Left lung (tissue), 10 donors: Measurements from ENCODE around the gene PKMYT1. TPM values are rescaled to one million over a fixed set of nuclear protein-coding genes. Genes with fewer than 3 reads are reported as not detected.

Experiments used
- ATAC-seq: fragments of 200-7000 bp; cut with Tn5 transposase; one replicate; pipeline ENCODE4 v1.9.1; 2020; ENCODE audit warnings: moderate library complexity
- DNase-seq, 4 donors: peaks; one replicate each; pipeline ENCODE4 v3.0.0-alpha.2; 2013 to 2020
- H3K27ac ChIP-seq, 2 donors: fragments of 200-600 bp; sonication (generic) in 1 of 2; one replicate each; pipeline versions ENCODE4 v1.5.0 to v1.8.0; 2020 to 2021
- H3K27me3 ChIP-seq, 2 donors: fragments of 200-600 bp; sonication (generic) in 1 of 2; one replicate each; pipeline versions ENCODE4 v1.5.0 to v1.8.0; 2020 to 2021
- H3K36me3 ChIP-seq, 2 donors: fragments of 200-600 bp; sonication (generic) in 1 of 2; one replicate each; pipeline versions ENCODE4 v1.5.0 to v1.8.0; 2020 to 2021
- H3K4me1 ChIP-seq, 2 donors: fragments of 200-600 bp; one replicate each; pipeline ENCODE4 v1.8.0; 2021
- H3K4me3 ChIP-seq, 2 donors: fragments of 200-600 bp; sonication (generic) in 1 of 2; one replicate each; pipeline versions ENCODE4 v1.5.0 to v1.8.0; 2020 to 2021; ENCODE audit warnings: mild to moderate bottlenecking in 1 of 2
- H3K9me3 ChIP-seq, 2 donors: fragments of 200-600 bp; sonication (generic) in 1 of 2; one replicate each; pipeline versions ENCODE4 v1.5.0 to v1.8.0; 2020 to 2021
- CTCF ChIP-seq, 2 donors: fragments of 200-600 bp; sonication (generic) in 1 of 2; IDR thresholded peaks; one replicate each; pipeline versions ENCODE4 v1.5.0 to v1.8.0; 2021; ENCODE audit warnings: antibody characterized with exemption in 2 of 2
- intact Hi-C, 2 donors: fragments of 100-400 bp; cut with DNase I; formaldehyde crosslinking; loops; one replicate each; pipeline versions ENCODE4 v1.11.2 to v1.14.2; 2022
- polyA plus RNA-seq, 6 donors: library from polyadenylated mRNA; unstranded; fragments of 120-200 nt; gene quantifications; one replicate each; pipeline ENCODE4 v1.2.1, GENCODE V29; 2013; ENCODE audit not compliant: insufficient read length in 6 of 6
- total RNA-seq, 2 donors: library from RNA; stranded (reverse); fragmentation: NEBNext Ultra II Directional; extraction: Animal tissue kit (Norgen Biotek cat#: 25700); gene quantifications; one replicate each; pipeline ENCODE4 v1.2.1, GENCODE V29; 2021
- donor health status: DM: no; HTN: yes; CAD: no.
- donor health status: DM: no; HTN: no; CAD: no.

The PKMYT1 gene
- total and polyA plus RNA-seq, 8 donors, result 13.9 to 21.8 (median 17.2) TPM

GRCh38 chr16:2924901-2925755 is 55.1 kb downstream of the PKMYT1 start:
- intact Hi-C loops, result loop anchor here in 1 of 2 donors (10.0 kb wide), 1 partner anchor 50 kb away; no protein-coding TSS in a partner anchor
- Histone ChIP-seq H3K36me3 (peaks cover 0 to 19% of the 10 kb centered on the region in 2 donors), H3K4me1 (peaks cover 0 to 11% of the 10 kb centered on the region in 2 donors), H3K27ac (no peak overlapping the region), H3K4me3 (no peak overlapping the region), H3K27me3 (no peaks in the 10 kb centered on the region), H3K9me3 (no peaks in the 10 kb centered on the region)
- DNase-seq, result peak in 1 of 4 donors; percentile 24
- no peak for ATAC-seq
- TF ChIP-seq CTCF (IDR thresholded peaks at IDR 0.05), result no peak

GRCh38 chr16:2923481-2923880 is 56.8 kb downstream of the PKMYT1 start:
- ATAC-seq (no peak), DNase-seq (peak in 1 of 4 donors; percentile 53)
- Histone ChIP-seq H3K36me3 (peaks cover 0 to 18% of the 10 kb centered on the region in 2 donors), H3K9me3 (no peaks in the 10 kb centered on the region), H3K27ac (no peak overlapping the region), H3K27me3 (no peaks in the 10 kb centered on the region), H3K4me3 (no peak overlapping the region), H3K4me1 (peaks cover 0 to 19% of the 10 kb centered on the region in 2 donors)
- intact Hi-C loops, result loop anchor here in 1 of 2 donors (10.0 kb wide), 1 partner anchor 49 kb away; no protein-coding TSS in a partner anchor
- TF ChIP-seq CTCF (IDR thresholded peaks at IDR 0.05), result no peak

Other genes starting within 250 kb of the PKMYT1 start
- 100 to 1,000 TPM; 536 to 562 TPM for gene SRRM2, start 227.8 kb downstream of the PKMYT1 start, total RNA-seq
- 100 to 1,000 TPM; 574 to 710 (median 657) TPM for gene SRRM2, start 227.8 kb downstream of the PKMYT1 start, polyA plus RNA-seq
- 100 to 1,000 TPM; 200 to 205 TPM for gene ELOB, start 203.2 kb downstream of the PKMYT1 start, total RNA-seq
- gene ELOB, start 203.2 kb downstream of the PKMYT1 start, polyA plus RNA-seq, result 100 to 1,000 TPM; 133 to 224 (median 180) TPM
- gene PRSS33, start 192.9 kb downstream of the PKMYT1 start, total RNA-seq, result not detected
- under 1 TPM; 0.13 to 0.75 (median 0.25) TPM for gene PRSS33, start 192.9 kb downstream of the PKMYT1 start, polyA plus RNA-seq
- not detected for gene PRSS41, start 182.0 kb downstream of the PKMYT1 start, total RNA-seq
- gene PRSS41, start 182.0 kb downstream of the PKMYT1 start, polyA plus RNA-seq, result not detected
- 1 to 10 TPM in 1 of 2 donors, under 1 TPM in 1; 0.90 to 2.5 TPM for gene PRSS21, start 163.2 kb downstream of the PKMYT1 start, total RNA-seq
- under 1 TPM in 4 of 6 donors, not detected in 2; 0.25 to 0.38 (median 0.28) TPM for gene PRSS21, start 163.2 kb downstream of the PKMYT1 start, polyA plus RNA-seq
- gene ZG16B, start 150.1 kb downstream of the PKMYT1 start, total RNA-seq, result 1 to 10 TPM in 1 of 2 donors, under 1 TPM in 1; 0.61 to 1.4 TPM
- gene ZG16B, start 150.1 kb downstream of the PKMYT1 start, polyA plus RNA-seq, result 1 to 10 TPM in 1 of 6 donors, under 1 TPM in 5; 0.27 to 1.2 (median 0.55) TPM
- 10 to 100 TPM; 15.7 to 16.7 TPM for gene PRSS22, start 122.3 kb downstream of the PKMYT1 start, total RNA-seq
- gene PRSS22, start 122.3 kb downstream of the PKMYT1 start, polyA plus RNA-seq, result 10 to 100 TPM; 11.9 to 17.3 (median 14.8) TPM
- gene FLYWCH2, start 97.2 kb downstream of the PKMYT1 start, total RNA-seq, result 10 to 100 TPM; 22.1 to 22.4 TPM
- gene FLYWCH2, start 97.2 kb downstream of the PKMYT1 start, polyA plus RNA-seq, result 10 to 100 TPM; 15.6 to 24.5 (median 19.2) TPM
- 10 to 100 TPM; 29.3 to 29.4 TPM for gene FLYWCH1, start 68.5 kb downstream of the PKMYT1 start, total RNA-seq
- 10 to 100 TPM; 17.2 to 42.9 (median 23.0) TPM for gene FLYWCH1, start 68.5 kb downstream of the PKMYT1 start, polyA plus RNA-seq
- gene KREMEN2, start 16.2 kb downstream of the PKMYT1 start, total RNA-seq, result not detected
- gene KREMEN2, start 16.2 kb downstream of the PKMYT1 start, polyA plus RNA-seq, result under 1 TPM in 5 of 6 donors, not detected in 1; 0.17 to 0.36 (median 0.20) TPM
- 10 to 100 TPM; 17.2 to 20.1 TPM for gene PAQR4, start 11.1 kb downstream of the PKMYT1 start, total RNA-seq
- gene PAQR4, start 11.1 kb downstream of the PKMYT1 start, polyA plus RNA-seq, result 10 to 100 TPM in 5 of 6 donors, 1 to 10 TPM in 1; 9.5 to 16.1 (median 13.8) TPM
- gene CLDN9, start 32.5 kb upstream of the PKMYT1 start, total RNA-seq, result 1 to 10 TPM in 1 of 2 donors, under 1 TPM in 1; 0.85 to 2.2 TPM
- gene CLDN9, start 32.5 kb upstream of the PKMYT1 start, polyA plus RNA-seq, result 1 to 10 TPM; 5.0 to 6.5 (median 6.0) TPM
- gene CLDN6, start 37.7 kb upstream of the PKMYT1 start, total RNA-seq, result 1 to 10 TPM in 1 of 2 donors, not detected in 1; 2.3 TPM
- gene CLDN6, start 37.7 kb upstream of the PKMYT1 start, polyA plus RNA-seq, result 100 to 1,000 TPM in 5 of 6 donors, 10 to 100 TPM in 1; 95.0 to 140 (median 116) TPM
- gene TNFRSF12A, start 39.9 kb upstream of the PKMYT1 start, total RNA-seq, result 100 to 1,000 TPM; 118 to 126 TPM
- 1 to 10 TPM; 2.6 to 5.4 (median 4.2) TPM for gene TNFRSF12A, start 39.9 kb upstream of the PKMYT1 start, polyA plus RNA-seq
- 10 to 100 TPM; 45.4 to 66.6 TPM for gene HCFC1R1, start 43.5 kb upstream of the PKMYT1 start, total RNA-seq
- gene HCFC1R1, start 43.5 kb upstream of the PKMYT1 start, polyA plus RNA-seq, result 10 to 100 TPM; 25.1 to 37.6 (median 31.9) TPM
- 10 to 100 TPM; 24.0 to 38.7 TPM for gene THOC6, start 43.6 kb upstream of the PKMYT1 start, total RNA-seq
- 10 to 100 TPM; 23.9 to 34.8 (median 26.9) TPM for gene THOC6, start 43.6 kb upstream of the PKMYT1 start, polyA plus RNA-seq
- gene BICDL2, start 56.5 kb upstream of the PKMYT1 start, total RNA-seq, result 10 to 100 TPM; 10.8 to 18.1 TPM
- gene BICDL2, start 56.5 kb upstream of the PKMYT1 start, polyA plus RNA-seq, result 1 to 10 TPM; 2.5 to 5.5 (median 3.2) TPM
- gene MMP25, start 66.1 kb upstream of the PKMYT1 start, total RNA-seq, result 10 to 100 TPM in 1 of 2 donors, 1 to 10 TPM in 1; 2.4 to 91.9 TPM
- 1 to 10 TPM; 1.8 to 3.5 (median 2.2) TPM for gene MMP25, start 66.1 kb upstream of the PKMYT1 start, polyA plus RNA-seq
- gene IL32, start 85.2 kb upstream of the PKMYT1 start, total RNA-seq, result 100 to 1,000 TPM; 132 to 310 TPM
- gene IL32, start 85.2 kb upstream of the PKMYT1 start, polyA plus RNA-seq, result 10 to 100 TPM; 59.4 to 86.9 (median 64.9) TPM
- not detected for gene ZSCAN10, start 118.8 kb upstream of the PKMYT1 start, total RNA-seq
- under 1 TPM in 1 of 6 donors, not detected in 5; 0.13 TPM for gene ZSCAN10, start 118.8 kb upstream of the PKMYT1 start, polyA plus RNA-seq
- 10 to 100 TPM in 1 of 2 donors, 1 to 10 TPM in 1; 9.7 to 11.8 TPM for gene ZNF205, start 132.1 kb upstream of the PKMYT1 start, total RNA-seq
- gene ZNF205, start 132.1 kb upstream of the PKMYT1 start, polyA plus RNA-seq, result 10 to 100 TPM; 13.3 to 17.6 (median 17.1) TPM
- 10 to 100 TPM in 1 of 2 donors, 1 to 10 TPM in 1; 8.4 to 12.0 TPM for gene ZNF213, start 154.6 kb upstream of the PKMYT1 start, total RNA-seq
- gene ZNF213, start 154.6 kb upstream of the PKMYT1 start, polyA plus RNA-seq, result 10 to 100 TPM; 11.5 to 17.8 (median 14.0) TPM
- not detected for gene OR1F1, start 207.8 kb upstream of the PKMYT1 start, total RNA-seq
- not detected for gene OR1F1, start 207.8 kb upstream of the PKMYT1 start, polyA plus RNA-seq